H1 (cell line): ENCODE measurements around the gene ROR1. TPM values are rescaled to one million over a fixed set of nuclear protein-coding genes. Genes with fewer than 3 reads are reported as not detected.

ENCODE experiments used
- CTCF ChIA-PET: fragments of 300-600 bp; sonication (Branson Sonifier 250); formaldehyde crosslinking; loops from one replicate; lab custom pipeline; 2021; ENCODE audit not compliant: partially characterized antibody; lab: Charles Lee
- POLR2A ChIA-PET: fragments of 300-600 bp; sonication (Branson Sonifier 250); formaldehyde crosslinking; loops from one replicate; lab custom pipeline; 2021; ENCODE audit warnings: inconsistent platforms; ENCODE audit not compliant: partially characterized antibody; lab: Charles Lee
- DNase-seq, 2 experiments: peaks; one replicate each; pipeline versions ENCODE4 v3.0.0 to v3.0.0-alpha.2; 2010 to 2022; ENCODE audit warnings: low spot score in 2 of 2, low read depth in 1 of 2, mixed read lengths in 1 of 2
- FAIRE-seq: peaks from 2 replicates; lab custom pipeline; 2011; peaks lifted over from hg19 to GRCh38; lab: Jason Lieb, UNC
- H2AFZ ChIP-seq: 2 replicates; pipeline ENCODE4 v1.8.1; 2012; ENCODE audit warnings: low read length, inconsistent platforms
- H2AK5ac ChIP-seq: 2 replicates; pipeline ENCODE4 v1.6.1; 2013; ENCODE audit warnings: low read depth, low read length
- H2BK120ac ChIP-seq: replicated peaks from 2 replicates; pipeline ENCODE3; 2013; ENCODE audit warnings: low read depth, low read length, inconsistent platforms
- H2BK12ac ChIP-seq: 2 replicates; pipeline ENCODE4 v1.6.1; 2013; ENCODE audit warnings: low read depth, low read length
- H2BK15ac ChIP-seq: 2 replicates; pipeline ENCODE4 v1.6.1; 2013; ENCODE audit warnings: low read length
- H2BK20ac ChIP-seq: 2 replicates; pipeline ENCODE4 v1.6.1; 2013; ENCODE audit warnings: low read length
- H2BK5ac ChIP-seq: 2 replicates; pipeline ENCODE4 v1.6.1; 2013; ENCODE audit warnings: low read depth, low read length
- H3K14ac ChIP-seq: 2 replicates; pipeline ENCODE4 v1.6.1; 2013; ENCODE audit warnings: inconsistent platforms; ENCODE audit not compliant: insufficient read length
- H3K18ac ChIP-seq: 2 replicates; pipeline ENCODE4 v1.6.1; 2013; ENCODE audit warnings: low read length; ENCODE audit errors: extremely low read depth
- H3K23ac ChIP-seq: 2 replicates; pipeline ENCODE4 v1.6.1; 2013; ENCODE audit warnings: inconsistent platforms; ENCODE audit not compliant: insufficient read length
- H3K23me2 ChIP-seq: 2 replicates; pipeline ENCODE4 v1.6.1; 2013; ENCODE audit warnings: low read depth, low read length
- H3K27ac ChIP-seq: 2 replicates; pipeline ENCODE4 v1.6.1; 2011; ENCODE audit warnings: low read depth, low read length, inconsistent platforms
- H3K27me3 ChIP-seq, 4 experiments: replicated peaks in 1 of 4; 1 replicate in 1 of 4; 2 replicates in 3 of 4; pipeline versions ENCODE4 v1.6.1 to v1.8.1; 2011 to 2013; ENCODE audit warnings: low read length in 3 of 4, mild to moderate bottlenecking in 3 of 4, inconsistent platforms in 2 of 4, mixed read lengths in 2 of 4, moderate library complexity in 1 of 4; ENCODE audit not compliant: control insufficient read depth in 3 of 4, insufficient read depth in 3 of 4; ENCODE audit errors: extremely low read depth in 1 of 4
- H3K36me3 ChIP-seq, 4 experiments: 2 replicates each; pipeline versions ENCODE4 v1.6.1 to v1.8.1; 2011 to 2013; ENCODE audit warnings: mild to moderate bottlenecking in 4 of 4, low read length in 3 of 4, moderate library complexity in 2 of 4, control low read depth in 1 of 4, inconsistent platforms in 1 of 4; ENCODE audit not compliant: insufficient read depth in 4 of 4, control insufficient read depth in 2 of 4
- H3K4ac ChIP-seq: replicated peaks from 2 replicates; pipeline ENCODE3; 2013; ENCODE audit warnings: low read length, low read depth, mixed read lengths, inconsistent platforms; ENCODE audit not compliant: insufficient read length
- H3K4me1 ChIP-seq, 4 experiments: replicated peaks in 1 of 4; 1 replicate in 1 of 4; 2 replicates in 3 of 4; pipeline versions ENCODE4 v1.6.1 to v1.8.1; 2011 to 2013; ENCODE audit warnings: low read length in 3 of 4, inconsistent platforms in 2 of 4, mixed read lengths in 1 of 4; ENCODE audit not compliant: insufficient read depth in 4 of 4, control insufficient read depth in 3 of 4
- H3K4me2 ChIP-seq, 2 experiments: 2 replicates each; pipeline versions ENCODE4 v1.6.1 to v1.8.1; 2011 to 2013; ENCODE audit warnings: low read depth in 2 of 2, low read length in 2 of 2, control low read depth in 1 of 2, inconsistent platforms in 1 of 2, mild to moderate bottlenecking in 1 of 2; ENCODE audit not compliant: insufficient read depth in 1 of 2
- H3K4me3 ChIP-seq, 4 experiments: fragments of 200-600, 300-600 bp in 1 of 4; sonication (generic), shearing (Covaris generic), sonication (Bioruptor Twin) in 1 of 4; 2 replicates each; pipeline versions ENCODE4 v1.5.1 to v1.8.1; 2011 to 2016; ENCODE audit warnings: low read length in 4 of 4, low read depth in 3 of 4, control low read depth in 2 of 4, inconsistent platforms in 2 of 4, mild to moderate bottlenecking in 2 of 4, mixed read lengths in 1 of 4, moderate library complexity in 1 of 4; ENCODE audit not compliant: insufficient read depth in 2 of 4; ENCODE audit errors: extremely low read depth in 1 of 4
- H3K56ac ChIP-seq: replicated peaks from 2 replicates; pipeline ENCODE3; 2013; ENCODE audit warnings: low read depth, mild to moderate bottlenecking, mixed read lengths, low read length, inconsistent platforms; ENCODE audit not compliant: insufficient read length
- H3K79me1 ChIP-seq: 2 replicates; pipeline ENCODE4 v1.6.1; 2013; ENCODE audit warnings: low read depth, low read length, control low read depth
- H3K79me2 ChIP-seq, 2 experiments: 2 replicates each; pipeline versions ENCODE4 v1.6.1 to v1.8.1; 2012 to 2013; ENCODE audit warnings: low read length in 2 of 2, mild to moderate bottlenecking in 2 of 2, inconsistent platforms in 1 of 2; ENCODE audit not compliant: insufficient read depth in 2 of 2, control insufficient read depth in 1 of 2
- H3K9ac ChIP-seq, 4 experiments: replicated peaks in 1 of 4; 1 replicate in 1 of 4; 2 replicates in 3 of 4; pipeline versions ENCODE4 v1.6.1 to v1.8.1; 2011 to 2013; ENCODE audit warnings: low read depth in 3 of 4, low read length in 3 of 4, control low read depth in 2 of 4, mild to moderate bottlenecking in 2 of 4, moderate library complexity in 2 of 4, inconsistent platforms in 1 of 4; ENCODE audit errors: extremely low read depth in 1 of 4
- H3K9me3 ChIP-seq, 2 experiments: 2 replicates each; pipeline versions ENCODE4 v1.6.1 to v1.8.1; 2012 to 2013; ENCODE audit warnings: mild to moderate bottlenecking in 2 of 2, moderate library complexity in 2 of 2, control low read depth in 1 of 2, inconsistent platforms in 1 of 2, low read depth in 1 of 2, low read length in 1 of 2, mixed read lengths in 1 of 2; ENCODE audit not compliant: insufficient read depth in 2 of 2
- H4K20me1 ChIP-seq, 2 experiments: replicated peaks in 1 of 2; 2 replicates each; pipeline versions ENCODE3 to v1.8.1; 2011 to 2013; ENCODE audit warnings: inconsistent platforms in 2 of 2, low read length in 2 of 2, mild to moderate bottlenecking in 1 of 2; ENCODE audit not compliant: insufficient read depth in 2 of 2, control insufficient read depth in 1 of 2
- H4K5ac ChIP-seq: 2 replicates; pipeline ENCODE4 v1.6.1; 2013; ENCODE audit warnings: low read length, low read depth, mixed read lengths, inconsistent platforms; ENCODE audit not compliant: insufficient read length
- H4K8ac ChIP-seq: 2 replicates; pipeline ENCODE4 v1.8.0; 2013; ENCODE audit warnings: mild to moderate bottlenecking, moderate library complexity, low read length, inconsistent platforms; ENCODE audit not compliant: insufficient read depth; ENCODE audit errors: extremely low read depth
- H4K91ac ChIP-seq: replicated peaks from 2 replicates; pipeline ENCODE3; 2013; ENCODE audit warnings: low read length, mixed read lengths, inconsistent platforms; ENCODE audit not compliant: insufficient read length
- ATF2 ChIP-seq: IDR thresholded peaks from 2 replicates; pipeline ENCODE4 v1.6.1; 2012; ENCODE audit warnings: low read length, inconsistent platforms
- BACH1 ChIP-seq: IDR thresholded peaks from 2 replicates; pipeline ENCODE4 v1.6.1; 2012; ENCODE audit warnings: low read length, improper control_type of control experiment
- CBX5 ChIP-seq: fragments of 300-800, 300-1000 bp; sonication (generic); IDR thresholded peaks from 2 replicates; pipeline ENCODE4 v1.7.1; 2016; ENCODE audit warnings: antibody characterized with exemption, low read length, low read depth
- CBX8 ChIP-seq: fragments of 300-800, 300-1000 bp; sonication (generic); IDR thresholded peaks from 2 replicates; pipeline ENCODE4 v1.7.1; 2016; ENCODE audit warnings: low read depth, low read length, borderline replicate concordance
- MAX ChIP-seq: IDR thresholded peaks from 2 replicates; pipeline ENCODE4 v1.6.1; 2012; ENCODE audit warnings: inconsistent platforms
- NANOG ChIP-seq: IDR thresholded peaks from 2 replicates; pipeline ENCODE4 v1.6.1; 2011; ENCODE audit warnings: low read length, low read depth, mild to moderate bottlenecking, inconsistent platforms; ENCODE audit not compliant: insufficient read depth, poor library complexity, severe bottlenecking
- RFX5 ChIP-seq: IDR thresholded peaks from 2 replicates; pipeline ENCODE4 v1.6.1; 2011; ENCODE audit warnings: low read depth, low read length, improper control_type of control experiment, borderline replicate concordance
- polyA plus RNA-seq, 7 experiments: library from polyadenylated mRNA; depleted of rRNA in 3 of 7; stranded (reverse) in 5 of 7; unstranded in 2 of 7; fragments of >200 nt in 5 of 7; fragments of 200-250 nt in 2 of 7; gene quantifications; 1 replicate in 5 of 7; 2 replicates in 1 of 7; 4 replicates in 1 of 7; pipeline versions ENCODE4 v1.2.1 to v1.2.3, GENCODE V29; 2011 to 2013; ENCODE audit warnings: missing spikeins in 2 of 7, mixed read lengths in 2 of 7
- total RNA-seq: library from RNA; stranded (reverse); fragmentation: NEBNext Ultra II Directional; extraction: Animal tissue kit (Norgen Biotek cat#: 25700); gene quantifications from 2 replicates; pipeline ENCODE4 v1.2.1, GENCODE V29; 2021

The ROR1 gene
- total and polyA plus RNA-seq, 2 of the 8 experiments (the other 6 are each of a cell fraction or from before 2014, with no cell fraction given) = 33.6 to 73.6 TPM

DNA sequence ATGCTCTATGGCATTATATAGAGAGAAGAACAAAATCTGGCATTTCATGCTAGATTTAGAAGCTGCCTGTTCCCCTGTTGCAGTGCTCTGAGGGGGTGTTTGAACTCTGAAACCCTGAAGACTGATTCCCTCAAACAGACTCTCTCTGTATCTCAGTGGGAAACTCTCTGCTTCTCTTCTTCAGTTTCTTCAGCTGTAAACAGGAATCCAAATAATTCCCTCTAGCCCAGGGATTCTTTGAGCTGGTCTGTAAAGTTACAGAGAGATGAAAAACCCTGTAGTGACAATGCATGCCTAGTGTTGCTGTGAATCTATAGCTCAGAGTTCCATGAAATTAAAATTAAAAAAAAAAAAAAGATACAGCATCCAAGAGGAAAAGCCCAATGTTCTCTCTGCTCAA, 17.0 kb upstream of the ROR1 start:
- H3K18ac ChIP-seq = no peak overlapping the region
- H2AK5ac ChIP-seq = no peak overlapping the region
- no peak overlapping the region for H3K4me2 ChIP-seq
- H3K4ac ChIP-seq = no peak overlapping the region
- H4K91ac ChIP-seq = no peak overlapping the region
- ChIA-PET POLR2A (no interaction called here), CTCF (interaction anchor here (0.6 to 1.6 kb wide), 8 partner anchors 9 to 407 kb away, joined by 3 to 5 read pairs (median 3); no protein-coding TSS in a partner anchor)
- H4K5ac ChIP-seq = no peak overlapping the region
- H3K9me3 ChIP-seq = no peaks in the 10 kb centered on the region
- H2BK20ac ChIP-seq = no peak overlapping the region
- no peaks in the 10 kb centered on the region for H3K79me1 ChIP-seq
- no peak overlapping the region for H2BK120ac ChIP-seq
- TF ChIP-seq NANOG (no peak), ATF2 (no peak), BACH1 (no peak), CBX5 (no peak), MAX (no peak), CBX8 (no peak), RFX5 (no peak)
- H3K23me2 ChIP-seq = no peaks in the 10 kb centered on the region; the same call in 1 of the 2 replicates
- no peak overlapping the region for H2AFZ ChIP-seq
- H3K9ac ChIP-seq = no peak overlapping the region
- no peak overlapping the region for H4K8ac ChIP-seq
- no peak overlapping the region for H3K4me3 ChIP-seq
- H3K36me3 ChIP-seq = no peaks in the 10 kb centered on the region
- no peaks in the 10 kb centered on the region for H3K27me3 ChIP-seq
- no peak overlapping the region for H2BK12ac ChIP-seq
- H4K20me1 ChIP-seq = no peaks in the 10 kb centered on the region
- no peak overlapping the region for H3K14ac ChIP-seq
- no peak overlapping the region for H2BK5ac ChIP-seq
- H3K27ac ChIP-seq = no peak overlapping the region
- no peak overlapping the region for H3K56ac ChIP-seq
- H3K23ac ChIP-seq = no peak overlapping the region
- no peak for DNase-seq
- no peak for FAIRE-seq
- H3K79me2 ChIP-seq = no peaks in the 10 kb centered on the region
- H3K4me1 ChIP-seq = no peaks in the 10 kb centered on the region; a peak in 1 of 7 replicates
- no peak overlapping the region for H2BK15ac ChIP-seq
